IMR-90 (cell line): ENCODE measurements around the gene OR7C1. TPM values are rescaled to one million over a fixed set of nuclear protein-coding genes. Genes with fewer than 3 reads are reported as not detected.

Source experiments
- ATAC-seq: fragments of 200-7000 bp; cut with Tn5 transposase; 2 replicates; pipeline ENCODE4 v1.9.1; 2020; ENCODE audit warnings: low read depth, mild to moderate bottlenecking, moderate library complexity
- BruUV-seq: library from RNA; stranded (reverse); fragments of 400-500 nt; replicated peaks from 2 replicates; lab custom pipeline; 2021; lab: Mats Ljungman, UMichigan
- CTCF ChIA-PET: fragments of 300-600 bp; formaldehyde crosslinking; extraction: SDS; loops from one replicate; lab custom pipeline; 2021; ENCODE audit warnings: antibody characterized with exemption; lab: Yijun Ruan, JAX
- POLR2A ChIA-PET: fragments of 300-600 bp; sonication (Branson Sonifier 250); formaldehyde crosslinking; loops from one replicate; lab custom pipeline; 2022; ENCODE audit warnings: antibody characterized with exemption; ENCODE audit not compliant: unreplicated experiment; lab: Charles Lee
- DNase-seq: peaks from one replicate; pipeline ENCODE4 v3.0.0; 2013
- H2AFZ ChIP-seq: replicated peaks from 2 replicates; pipeline ENCODE3; 2013; ENCODE audit warnings: low read length, mild to moderate bottlenecking; ENCODE audit not compliant: poor library complexity
- H2AK5ac ChIP-seq: 2 replicates; pipeline ENCODE4 v1.6.1; 2013; ENCODE audit warnings: low read depth, low read length, inconsistent platforms
- H2AK9ac ChIP-seq: replicated peaks from 2 replicates; pipeline ENCODE3; 2013; ENCODE audit warnings: mild to moderate bottlenecking, low read depth, low read length, moderate library complexity; ENCODE audit not compliant: poor library complexity
- H2BK120ac ChIP-seq: 2 replicates; pipeline ENCODE4 v1.6.1; 2013; ENCODE audit warnings: low read depth, low read length, inconsistent platforms
- H2BK15ac ChIP-seq: 3 replicates; pipeline ENCODE4 v1.6.1; 2013; ENCODE audit warnings: low read depth, low read length, inconsistent platforms
- H2BK20ac ChIP-seq: 2 replicates; pipeline ENCODE4 v1.6.1; 2013; ENCODE audit warnings: low read depth, mild to moderate bottlenecking, inconsistent platforms, low read length, moderate library complexity
- H2BK5ac ChIP-seq: 2 replicates; pipeline ENCODE4 v1.6.1; 2013; ENCODE audit warnings: mild to moderate bottlenecking, low read depth, low read length, inconsistent platforms; ENCODE audit not compliant: poor library complexity, severe bottlenecking
- H3K14ac ChIP-seq: replicated peaks from 2 replicates; pipeline ENCODE4 v1.6.1; 2013; ENCODE audit warnings: low read depth, low read length, inconsistent platforms
- H3K18ac ChIP-seq: 2 replicates; pipeline ENCODE4 v1.6.1; 2013; ENCODE audit warnings: low read depth, low read length, control low read depth
- H3K23ac ChIP-seq: 2 replicates; pipeline ENCODE4 v1.6.1; 2013; ENCODE audit warnings: low read depth, low read length, inconsistent platforms
- H3K27ac ChIP-seq: 2 replicates; pipeline ENCODE4 v1.5.1; 2013; ENCODE audit warnings: mild to moderate bottlenecking, control low read depth, low read length; ENCODE audit not compliant: insufficient read depth
- H3K27me3 ChIP-seq: 2 replicates; pipeline ENCODE4 v1.6.1; 2013; ENCODE audit warnings: low read length; ENCODE audit not compliant: control insufficient read depth, insufficient read depth
- H3K36me3 ChIP-seq: 2 replicates; pipeline ENCODE4 v1.6.1; 2013; ENCODE audit warnings: low read length, mixed read lengths; ENCODE audit not compliant: control insufficient read depth, insufficient read depth
- H3K4ac ChIP-seq: 2 replicates; pipeline ENCODE4 v1.6.1; 2013; ENCODE audit warnings: low read depth, low read length, inconsistent platforms
- H3K4me1 ChIP-seq: 2 replicates; pipeline ENCODE4 v1.6.1; 2013; ENCODE audit warnings: low read length, mixed read lengths; ENCODE audit not compliant: control insufficient read depth, insufficient read depth
- H3K4me2 ChIP-seq: 2 replicates; pipeline ENCODE4 v1.6.1; 2013; ENCODE audit warnings: low read depth, mild to moderate bottlenecking, control low read depth, low read length, moderate library complexity
- H3K4me3 ChIP-seq: 2 replicates; pipeline ENCODE4 v1.5.1; 2013; ENCODE audit warnings: low read depth, mild to moderate bottlenecking, control low read depth, low read length, moderate library complexity; ENCODE audit not compliant: insufficient read depth
- H3K56ac ChIP-seq: 2 replicates; pipeline ENCODE4 v1.6.1; 2013; ENCODE audit warnings: low read length, inconsistent platforms; ENCODE audit not compliant: insufficient read depth; ENCODE audit errors: extremely low read depth
- H3K79me1 ChIP-seq, 2 experiments: 2 replicates each; pipeline ENCODE4 v1.6.1; 2013; ENCODE audit warnings: low read length in 2 of 2, inconsistent platforms in 1 of 2, low read depth in 1 of 2
- H3K9ac ChIP-seq: 2 replicates; pipeline ENCODE4 v1.6.1; 2013; ENCODE audit warnings: low read depth, low read length, control low read depth
- H3K9me1 ChIP-seq: 2 replicates; pipeline ENCODE4 v1.6.1; 2013; ENCODE audit warnings: low read length, inconsistent platforms; ENCODE audit not compliant: insufficient read depth
- H3K9me3 ChIP-seq: 2 replicates; pipeline ENCODE4 v1.6.1; 2013; ENCODE audit warnings: low read length; ENCODE audit not compliant: control insufficient read depth, insufficient read depth
- H4K20me1 ChIP-seq: 2 replicates; pipeline ENCODE4 v1.6.1; 2013; ENCODE audit warnings: low read length, inconsistent platforms; ENCODE audit not compliant: insufficient read depth
- H4K5ac ChIP-seq: 2 replicates; pipeline ENCODE4 v1.6.1; 2013; ENCODE audit warnings: mild to moderate bottlenecking, low read depth, low read length, control low read depth
- H4K8ac ChIP-seq, 2 experiments: 2 replicates each; pipeline ENCODE4 v1.6.1; 2013; ENCODE audit warnings: low read depth in 2 of 2, low read length in 2 of 2, control low read depth in 1 of 2, inconsistent platforms in 1 of 2
- H4K91ac ChIP-seq: 2 replicates; pipeline ENCODE4 v1.6.1; 2013; ENCODE audit warnings: low read depth, low read length, inconsistent platforms; ENCODE audit not compliant: insufficient read depth
- BHLHE40 ChIP-seq: fragments of 150-350 bp; IDR thresholded peaks from 2 replicates; pipeline ENCODE4 v1.6.1; 2016; ENCODE audit warnings: mild to moderate bottlenecking, low read depth, low read length
- CEBPB ChIP-seq: IDR thresholded peaks from 2 replicates; pipeline ENCODE4 v1.6.1; 2012; ENCODE audit warnings: low read depth, low read length, improper control_type of control experiment
- CHD1 ChIP-seq: IDR thresholded peaks from 2 replicates; pipeline ENCODE4 v1.6.1; 2012; ENCODE audit warnings: low read depth, low read length, improper control_type of control experiment
- CTCF ChIP-seq: conservative IDR thresholded peaks from 2 replicates; pipeline ENCODE4 v1.5.1; 2012; ENCODE audit warnings: mild to moderate bottlenecking, low read depth, low read length, improper control_type of control experiment
- FOS ChIP-seq: fragments of 150-350 bp; IDR thresholded peaks from 2 replicates; pipeline ENCODE4 v1.6.1; 2016; ENCODE audit warnings: low read depth, low read length
- MAFK ChIP-seq: IDR thresholded peaks from 2 replicates; pipeline ENCODE4 v1.6.1; 2012; ENCODE audit warnings: low read depth, low read length, improper control_type of control experiment
- MAZ ChIP-seq: IDR thresholded peaks from 2 replicates; pipeline ENCODE4 v1.6.1; 2012; ENCODE audit warnings: low read depth, mild to moderate bottlenecking, low read length, improper control_type of control experiment, moderate library complexity, borderline replicate concordance
- MXI1 ChIP-seq: IDR thresholded peaks from 2 replicates; pipeline ENCODE4 v1.6.1; 2012; ENCODE audit warnings: low read depth, mild to moderate bottlenecking, low read length, moderate library complexity, borderline replicate concordance
- NFE2L2 ChIP-seq: fragments of 150-350 bp; IDR thresholded peaks from 2 replicates; pipeline ENCODE4 v1.6.1; 2016; ENCODE audit warnings: low read depth, mild to moderate bottlenecking, low read length
- POLR2A ChIP-seq: IDR thresholded peaks from 2 replicates; pipeline ENCODE4 v1.6.1; 2012; ENCODE audit warnings: mild to moderate bottlenecking, low read depth, low read length
- RAD21 ChIP-seq: IDR thresholded peaks from 2 replicates; pipeline ENCODE4 v1.6.1; 2012; ENCODE audit warnings: low read length, improper control_type of control experiment
- RCOR1 ChIP-seq: IDR thresholded peaks from 2 replicates; pipeline ENCODE4 v1.6.1; 2012; ENCODE audit warnings: mild to moderate bottlenecking, low read length, improper control_type of control experiment; ENCODE audit not compliant: insufficient replicate concordance
- RFX5 ChIP-seq: IDR thresholded peaks from 2 replicates; pipeline ENCODE4 v1.8.0; 2012; ENCODE audit warnings: low read depth, mild to moderate bottlenecking, low read length, moderate library complexity
- SMC3 ChIP-seq: fragments of 150-350 bp; IDR thresholded peaks from 2 replicates; pipeline ENCODE4 v1.6.1; 2016; ENCODE audit warnings: low read depth, mild to moderate bottlenecking, antibody characterized with exemption, low read length, moderate library complexity
- USF2 ChIP-seq: fragments of 150-350 bp; IDR thresholded peaks from 2 replicates; pipeline ENCODE4 v1.6.1; 2017; ENCODE audit warnings: mild to moderate bottlenecking, antibody characterized with exemption, low read length, low read depth
- WGBS, 2 experiments: methylation state at CpG; one replicate each; pipeline versions ENCODE4 v1.1.5 to v1.1.7; 2013; ENCODE audit warnings: missing lambda C conversion rate in 2 of 2; ENCODE audit not compliant: insufficient read length in 1 of 2; ENCODE audit errors: extremely low coverage in 2 of 2; 5-methylcytosine and 5-hydroxymethylcytosine counted together
- dilution Hi-C: fragments of 300-500 bp; cut with HindIII; formaldehyde crosslinking; loops from one replicate; pipeline ENCODE4 v1.14.3; 2018; ENCODE audit warnings: low sequenced_read_pairs; ENCODE audit not compliant: unreplicated experiment
- in situ Hi-C: fragments of 300-500 bp; cut with MboI; formaldehyde crosslinking; loops from 3 replicates; pipeline ENCODE4 v1.14.3; 2019; ENCODE audit warnings: low sequenced_read_pairs, inconsistent platforms, mixed read lengths
- intact Hi-C: fragments of 100-400 bp; cut with micrococcal nuclease; formaldehyde crosslinking; loops from 2 replicates; pipeline ENCODE4 v1.10.0; 2022
- polyA plus RNA-seq, 3 experiments: library from polyadenylated mRNA; depleted of rRNA; stranded (reverse); fragments of >200 nt; gene quantifications; 2 replicates each; pipeline ENCODE4 v1.2.3, GENCODE V29; 2012; ENCODE audit warnings: low replicate concordance in 1 of 3
- total RNA-seq: library from RNA; depleted of rRNA; stranded (reverse); fragments of >200 nt; gene quantifications from 2 replicates; pipeline ENCODE4 v1.2.3, GENCODE V29; 2012
- TF ChIP-seq, protein P1 (sequence below): fragments of 150-350 bp; IDR thresholded peaks from 2 replicates; pipeline ENCODE4 v1.6.1; 2016; ENCODE audit warnings: low read depth, mild to moderate bottlenecking, low read length, moderate library complexity, borderline replicate concordance

The OR7C1 gene
- total and polyA plus RNA-seq, 2 of the 4 experiments (the other 2 are of a cell fraction): not detected

GRCh38 chr19:14796021-14796420 is 39.0 kb downstream of the OR7C1 start:
- ATAC-seq (no peak), DNase-seq (no peak)
- in situ Hi-C loops (no loop called here), dilution Hi-C loops (no loop called here), intact Hi-C loops (no loop called here)
- Histone ChIP-seq H3K27me3 (no peaks in the 10 kb centered on the region), H4K20me1 (no peaks in the 10 kb centered on the region), H3K4me2 (no peak overlapping the region), H2BK20ac (no peak overlapping the region), H3K9me3 (0 out of 2 replicates have a peak, but pooled peaks cover 2% of the 10 kb centered on the region), H3K27ac (no peak overlapping the region), H4K91ac (no peak overlapping the region), H3K4me3 (no peak overlapping the region), H4K8ac (no peak overlapping the region), H3K36me3 (no peaks in the 10 kb centered on the region), H3K56ac (no peak overlapping the region), H2AFZ (no peak overlapping the region), H2AK9ac (no peak overlapping the region), H3K79me1 (no peaks in the 10 kb centered on the region), H2BK15ac (no peak overlapping the region), H3K4me1 (no peaks in the 10 kb centered on the region), H2AK5ac (no peak overlapping the region), H3K18ac (no peak overlapping the region), H3K9ac (no peak overlapping the region), H3K14ac (no peak overlapping the region), H3K23ac (no peak overlapping the region), H2BK120ac (no peak overlapping the region), H2BK5ac (no peak overlapping the region), H3K9me1 (no peaks in the 10 kb centered on the region), H4K5ac (no peak overlapping the region), H3K4ac (no peak overlapping the region)
- BruUV-seq: no TSS peak
- 82% methylated on average over 3 of the region's 11 CpGs; no CpG with 5 or more reads in 1 of the 2 experiments for WGBS, 2 experiments
- CTCF ChIA-PET: interaction anchor here (0.6 kb wide), 1 partner anchor 365 kb away, joined by 5 read pairs; no protein-coding TSS in a partner anchor
- no peak for TF ChIP-seq NFE2L2
- no peak for TF ChIP-seq RAD21
- no peak for TF ChIP-seq CEBPB
- TF ChIP-seq RCOR1: no peak
- TF ChIP-seq MAZ: no peak
- no peak for TF ChIP-seq MXI1
- TF ChIP-seq, protein P1, sequence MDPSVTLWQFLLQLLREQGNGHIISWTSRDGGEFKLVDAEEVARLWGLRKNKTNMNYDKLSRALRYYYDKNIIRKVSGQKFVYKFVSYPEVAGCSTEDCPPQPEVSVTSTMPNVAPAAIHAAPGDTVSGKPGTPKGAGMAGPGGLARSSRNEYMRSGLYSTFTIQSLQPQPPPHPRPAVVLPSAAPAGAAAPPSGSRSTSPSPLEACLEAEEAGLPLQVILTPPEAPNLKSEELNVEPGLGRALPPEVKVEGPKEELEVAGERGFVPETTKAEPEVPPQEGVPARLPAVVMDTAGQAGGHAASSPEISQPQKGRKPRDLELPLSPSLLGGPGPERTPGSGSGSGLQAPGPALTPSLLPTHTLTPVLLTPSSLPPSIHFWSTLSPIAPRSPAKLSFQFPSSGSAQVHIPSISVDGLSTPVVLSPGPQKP: no peak
- TF ChIP-seq POLR2A: no peak
- no peak for TF ChIP-seq CHD1
- TF ChIP-seq SMC3: no peak
- TF ChIP-seq MAFK: no peak
- no peak for TF ChIP-seq BHLHE40
- no peak for TF ChIP-seq RFX5
- no peak for TF ChIP-seq USF2
- no peak for TF ChIP-seq FOS
- TF ChIP-seq CTCF: no peak
- POLR2A ChIA-PET: no interaction called here
